COLO668 (cell line): ENCODE data around the gene GSTM3.

ENCODE experiments used
- DNase-seq: peaks from one replicate; lab custom pipeline; 2025; ENCODE audit not compliant: unreplicated experiment; lab: John Stamatoyannopoulos, UW

Gene GSTM3

GRCh38 chr1:109740615-109741373, at the start of gene GSTM3:
GSTM3 (minus strand) TSS chr1:109741038; CDS start chr1:109740287, 751 bp downstream.
- DNase-seq: no peak

GRCh38 chr1:109790329-109790728, 49.5 kb upstream of the GSTM3 start:
- DNase-seq: no peak

GRCh38 chr1:109789551-109790180, 48.8 kb upstream of the GSTM3 start:
- DNase-seq: no peak

GRCh38 chr1:109788695-109789521, 48.1 kb upstream of the GSTM3 start:
- peak; percentile 17 for DNase-seq

GRCh38 chr1:109787845-109788601, 47.2 kb upstream of the GSTM3 start:
- DNase-seq: no peak

GRCh38 chr1:109787211-109787844, 46.5 kb upstream of the GSTM3 start:
- DNase-seq: no peak

- no peak for DNase-seq
Observed at GRCh38 chr1:109786531-109787021, 45.7 kb upstream of the GSTM3 start.

GRCh38 chr1:109786112-109786480, 45.3 kb upstream of the GSTM3 start:
- no peak for DNase-seq

- DNase-seq: no peak
Observed at GRCh38 chr1:109785446-109786111, 44.7 kb upstream of the GSTM3 start.

- no peak for DNase-seq
Observed at GRCh38 chr1:109784551-109785252, 43.9 kb upstream of the GSTM3 start.

GRCh38 chr1:109783436-109783835, 42.6 kb upstream of the GSTM3 start:
- no peak for DNase-seq

GRCh38 chr1:109782927-109783326, 42.1 kb upstream of the GSTM3 start:
- no peak for DNase-seq

- peak; percentile 44 for DNase-seq
Observed at GRCh38 chr1:109782514-109782913, 41.7 kb upstream of the GSTM3 start.

GRCh38 chr1:109781806-109782205, 41.0 kb upstream of the GSTM3 start:
- no peak for DNase-seq

- DNase-seq: no peak
Observed at GRCh38 chr1:109780982-109781381, 40.1 kb upstream of the GSTM3 start.

- no peak for DNase-seq
Observed at GRCh38 chr1:109777980-109778625, 37.3 kb upstream of the GSTM3 start.

- DNase-seq: no peak
Observed at GRCh38 chr1:109777436-109777835, 36.6 kb upstream of the GSTM3 start.

- peak; percentile 84 for DNase-seq
Observed at GRCh38 chr1:109776911-109777310, 36.1 kb upstream of the GSTM3 start.
